K562 (cell line): Measurements from ENCODE around the gene GUCA1A.
A peak's percentile ranks its signal among the peaks of the same experiment; 100 is the strongest.

Experiments
- FOXA1 ChIP-seq: fragments of 450-650 bp; IDR thresholded peaks from 2 replicates; pipeline ENCODE4 v1.6.1; 2016; ENCODE audit warnings: mild to moderate bottlenecking, borderline replicate concordance
- FOXJ2 ChIP-seq: fragments of 200-800 bp; sonication (Bioruptor generic); IDR thresholded peaks from 2 replicates; pipeline ENCODE4 v1.6.1; 2016; ENCODE audit warnings: missing genetic modification characterization, missing compliant biosample characterization
- NCOA2 ChIP-seq, 2 experiments: fragments of 450-650 bp; IDR thresholded peaks; 2 replicates each; pipeline ENCODE4 v1.6.1; 2018; ENCODE audit warnings: mild to moderate bottlenecking in 2 of 2, moderate library complexity in 1 of 2; ENCODE audit not compliant: partially characterized antibody in 2 of 2
- NFIC ChIP-seq: fragments of 450-650 bp; IDR thresholded peaks from 2 replicates; pipeline ENCODE4 v1.6.1; 2017; ENCODE audit warnings: mild to moderate bottlenecking, inconsistent platforms
- SMC3 ChIP-seq: conservative IDR thresholded peaks from 2 replicates; pipeline ENCODE4 v1.6.1; 2011; ENCODE audit warnings: low read depth, low read length, improper control_type of control experiment; ENCODE audit not compliant: insufficient read depth
- TBP ChIP-seq: optimal IDR thresholded peaks from 2 replicates; pipeline ENCODE3; 2011; ENCODE audit warnings: low read depth, low read length, improper control_type of control experiment
- TGIF2 ChIP-seq: sonication (generic); formaldehyde crosslinking; IDR thresholded peaks from 2 replicates; pipeline ENCODE4 v1.8.1; 2022; ENCODE audit warnings: mild to moderate bottlenecking, missing genetic modification reagents, moderate library complexity
- YY1 ChIP-seq, 3 experiments: IDR thresholded peaks; 2 replicates each; pipeline ENCODE4 v1.6.1; 2011; ENCODE audit warnings: low read length in 2 of 3, mild to moderate bottlenecking in 2 of 3, moderate library complexity in 2 of 3, borderline replicate concordance in 1 of 3, control low read depth in 1 of 3, low read depth in 1 of 3; ENCODE audit not compliant: insufficient read depth in 3 of 3, insufficient replicate concordance in 2 of 3, control insufficient read depth in 1 of 3, insufficient read length in 1 of 3; ENCODE audit errors: extremely low read depth in 1 of 3
- ZNF354B ChIP-seq: fragments of 250-450 bp; sonication (Bioruptor Pico); IDR thresholded peaks from 2 replicates; pipeline ENCODE4 v1.4.0; 2020
- TF ChIP-seq, protein P1 (sequence below): sonication (generic); formaldehyde crosslinking; IDR thresholded peaks from 2 replicates; pipeline ENCODE4 v1.9.0; 2022; ENCODE audit warnings: mild to moderate bottlenecking, missing genetic modification reagents
- TF ChIP-seq, protein P2 (sequence below): sonication (generic); formaldehyde crosslinking; IDR thresholded peaks from 2 replicates; pipeline ENCODE4 v1.8.1; 2023; ENCODE audit warnings: mild to moderate bottlenecking, missing genetic modification reagents
- TF ChIP-seq, protein P3 (sequence below), 2 experiments: fragments of 450-650 bp; IDR thresholded peaks; 2 replicates each; pipeline ENCODE4 v1.6.1; 2016; ENCODE audit warnings: mild to moderate bottlenecking in 2 of 2, borderline replicate concordance in 1 of 2, low read depth in 1 of 2, moderate library complexity in 1 of 2
- TF ChIP-seq, protein P4 (sequence below): sonication (generic); formaldehyde crosslinking; IDR thresholded peaks from 2 replicates; pipeline ENCODE4 v1.5.0; 2020; ENCODE audit warnings: missing genetic modification reagents
- TF ChIP-seq, protein P5 (sequence below), 3 experiments: IDR thresholded peaks in 2 of 3; conservative IDR thresholded peaks in 1 of 3; 2 replicates each; pipeline ENCODE4 v1.5.1; 2011 to 2012; ENCODE audit warnings: low read length in 3 of 3, mild to moderate bottlenecking in 3 of 3, control low read depth in 2 of 3, improper control_type of control experiment in 1 of 3, inconsistent platforms in 1 of 3, low read depth in 1 of 3, mixed read lengths in 1 of 3, moderate library complexity in 1 of 3; ENCODE audit not compliant: insufficient read depth in 2 of 3

DNA sequence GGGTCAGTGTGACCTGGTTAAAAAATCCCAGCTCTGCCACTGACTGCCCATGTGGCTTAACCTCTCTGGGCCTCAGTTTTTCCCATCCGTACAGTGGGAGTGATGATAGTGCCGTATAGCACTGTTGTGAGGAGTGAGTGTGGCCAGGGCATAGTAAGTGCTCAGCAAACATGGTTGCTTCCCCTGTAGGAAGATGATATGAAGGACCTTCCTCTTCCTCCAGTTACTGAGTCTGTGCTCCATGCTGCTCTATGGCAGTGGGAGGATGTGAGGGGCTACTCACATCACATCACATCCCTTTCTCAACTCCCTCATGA is 43.8 kb upstream of the GUCA1A start:
- TF ChIP-seq TBP: no peak
- TF ChIP-seq NFIC: no peak
- no peak for TF ChIP-seq SMC3
- TF ChIP-seq, protein P1, sequence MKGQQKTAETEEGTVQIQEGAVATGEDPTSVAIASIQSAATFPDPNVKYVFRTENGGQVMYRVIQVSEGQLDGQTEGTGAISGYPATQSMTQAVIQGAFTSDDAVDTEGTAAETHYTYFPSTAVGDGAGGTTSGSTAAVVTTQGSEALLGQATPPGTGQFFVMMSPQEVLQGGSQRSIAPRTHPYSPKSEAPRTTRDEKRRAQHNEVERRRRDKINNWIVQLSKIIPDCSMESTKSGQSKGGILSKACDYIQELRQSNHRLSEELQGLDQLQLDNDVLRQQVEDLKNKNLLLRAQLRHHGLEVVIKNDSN: 0 out of 2 replicates have a peak, but pooled peaks have one; percentile 2
- TF ChIP-seq, protein P2, sequence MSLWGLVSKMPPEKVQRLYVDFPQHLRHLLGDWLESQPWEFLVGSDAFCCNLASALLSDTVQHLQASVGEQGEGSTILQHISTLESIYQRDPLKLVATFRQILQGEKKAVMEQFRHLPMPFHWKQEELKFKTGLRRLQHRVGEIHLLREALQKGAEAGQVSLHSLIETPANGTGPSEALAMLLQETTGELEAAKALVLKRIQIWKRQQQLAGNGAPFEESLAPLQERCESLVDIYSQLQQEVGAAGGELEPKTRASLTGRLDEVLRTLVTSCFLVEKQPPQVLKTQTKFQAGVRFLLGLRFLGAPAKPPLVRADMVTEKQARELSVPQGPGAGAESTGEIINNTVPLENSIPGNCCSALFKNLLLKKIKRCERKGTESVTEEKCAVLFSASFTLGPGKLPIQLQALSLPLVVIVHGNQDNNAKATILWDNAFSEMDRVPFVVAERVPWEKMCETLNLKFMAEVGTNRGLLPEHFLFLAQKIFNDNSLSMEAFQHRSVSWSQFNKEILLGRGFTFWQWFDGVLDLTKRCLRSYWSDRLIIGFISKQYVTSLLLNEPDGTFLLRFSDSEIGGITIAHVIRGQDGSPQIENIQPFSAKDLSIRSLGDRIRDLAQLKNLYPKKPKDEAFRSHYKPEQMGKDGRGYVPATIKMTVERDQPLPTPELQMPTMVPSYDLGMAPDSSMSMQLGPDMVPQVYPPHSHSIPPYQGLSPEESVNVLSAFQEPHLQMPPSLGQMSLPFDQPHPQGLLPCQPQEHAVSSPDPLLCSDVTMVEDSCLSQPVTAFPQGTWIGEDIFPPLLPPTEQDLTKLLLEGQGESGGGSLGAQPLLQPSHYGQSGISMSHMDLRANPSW (CRISPR knock-in tag): no peak
- TF ChIP-seq, protein P3, sequence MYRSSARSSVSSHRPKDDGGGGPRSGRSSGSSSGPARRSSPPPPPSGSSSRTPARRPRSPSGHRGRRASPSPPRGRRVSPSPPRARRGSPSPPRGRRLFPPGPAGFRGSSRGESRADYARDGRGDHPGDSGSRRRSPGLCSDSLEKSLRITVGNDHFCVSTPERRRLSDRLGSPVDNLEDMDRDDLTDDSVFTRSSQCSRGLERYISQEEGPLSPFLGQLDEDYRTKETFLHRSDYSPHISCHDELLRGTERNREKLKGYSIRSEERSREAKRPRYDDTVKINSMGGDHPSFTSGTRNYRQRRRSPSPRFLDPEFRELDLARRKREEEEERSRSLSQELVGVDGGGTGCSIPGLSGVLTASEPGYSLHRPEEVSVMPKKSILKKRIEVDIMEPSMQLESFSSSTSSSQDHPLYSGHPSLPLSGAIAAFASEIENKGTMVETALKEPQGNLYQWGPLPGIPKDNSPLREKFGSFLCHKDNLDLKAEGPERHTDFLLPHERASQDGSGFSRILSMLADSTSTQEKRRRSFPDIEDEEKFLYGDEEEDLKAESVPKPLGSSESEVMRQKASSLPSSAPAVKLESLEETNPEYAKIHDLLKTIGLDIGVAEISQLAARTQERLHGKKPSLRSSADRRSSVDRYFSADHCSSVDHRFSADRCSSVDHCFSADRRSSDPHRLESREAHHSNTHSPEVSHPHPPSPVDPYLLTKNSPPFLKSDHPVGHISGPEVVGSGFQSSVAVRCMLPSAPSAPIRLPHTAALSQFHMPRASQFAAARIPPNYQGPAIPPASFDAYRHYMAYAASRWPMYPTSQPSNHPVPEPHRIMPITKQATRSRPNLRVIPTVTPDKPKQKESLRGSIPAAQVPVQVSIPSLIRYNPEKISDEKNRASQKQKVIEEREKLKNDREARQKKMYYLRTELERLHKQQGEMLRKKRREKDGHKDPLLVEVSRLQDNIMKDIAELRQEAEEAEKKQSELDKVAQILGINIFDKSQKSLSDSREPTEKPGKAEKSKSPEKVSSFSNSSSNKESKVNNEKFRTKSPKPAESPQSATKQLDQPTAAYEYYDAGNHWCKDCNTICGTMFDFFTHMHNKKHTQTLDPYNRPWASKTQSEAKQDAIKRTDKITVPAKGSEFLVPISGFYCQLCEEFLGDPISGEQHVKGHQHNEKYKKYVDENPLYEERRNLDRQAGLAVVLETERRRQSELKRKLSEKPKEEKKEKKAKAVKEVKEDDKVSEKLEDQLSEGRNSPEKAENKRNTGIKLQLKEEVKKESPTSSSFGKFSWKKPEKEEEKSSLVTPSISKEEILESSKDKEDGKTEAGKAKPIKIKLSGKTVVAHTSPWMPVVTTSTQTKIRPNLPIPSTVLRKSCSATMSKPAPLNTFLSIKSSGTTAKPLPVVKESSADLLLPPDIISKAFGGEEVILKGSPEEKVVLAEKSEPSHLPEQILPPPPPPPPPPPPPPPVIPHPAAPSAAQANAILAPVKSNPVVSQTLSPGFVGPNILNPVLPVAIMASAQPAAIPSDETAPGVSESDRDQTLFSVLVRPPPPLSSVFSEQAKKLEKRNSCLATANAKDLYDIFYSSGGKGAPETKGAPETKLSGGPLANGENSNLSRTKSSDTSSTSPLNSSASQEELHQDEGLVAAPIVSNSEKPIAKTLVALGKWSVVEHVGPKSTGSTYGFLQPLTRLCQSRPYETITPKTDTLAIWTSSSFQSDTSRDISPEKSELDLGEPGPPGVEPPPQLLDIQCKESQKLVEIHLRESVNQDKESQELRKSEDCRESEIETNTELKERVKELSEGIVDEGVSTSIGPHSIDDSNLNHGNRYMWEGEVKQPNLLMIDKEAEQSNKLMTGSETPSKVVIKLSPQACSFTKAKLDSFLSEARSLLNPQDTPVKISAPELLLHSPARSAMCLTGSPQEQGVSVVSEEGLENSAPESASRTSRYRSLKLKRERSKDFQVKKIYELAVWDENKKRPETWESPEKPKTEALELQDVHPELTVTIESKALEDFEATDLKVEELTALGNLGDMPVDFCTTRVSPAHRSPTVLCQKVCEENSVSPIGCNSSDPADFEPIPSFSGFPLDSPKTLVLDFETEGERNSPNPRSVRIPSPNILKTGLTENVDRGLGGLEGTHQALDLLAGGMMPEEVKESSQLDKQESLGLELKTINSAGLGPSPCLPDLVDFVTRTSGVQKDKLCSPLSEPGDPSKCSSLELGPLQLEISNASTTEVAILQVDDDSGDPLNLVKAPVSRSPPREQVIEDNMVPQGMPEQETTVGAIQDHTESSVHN (IDR thresholded peaks at IDR 0.05; ENCODE audit: borderline replicate concordance in 1 of 2, low read depth in 1 of 2): no peak
- TF ChIP-seq ZNF354B (CRISPR knock-in tag): no peak
- no peak for TF ChIP-seq TGIF2 (CRISPR knock-in tag)
- TF ChIP-seq YY1 (IDR thresholded peaks at IDR 0.05; ENCODE audit: borderline replicate concordance in 1 of 3, control insufficient read depth in 1 of 3, extremely low read depth in 1 of 3, insufficient read depth in 3 of 3, insufficient read length in 1 of 3, insufficient replicate concordance in 2 of 3, low read depth in 1 of 3, low read length in 2 of 3): no peak
- no peak for TF ChIP-seq NCOA2 (IDR thresholded peaks at IDR 0.05; ENCODE audit: partially characterized antibody in 2 of 2)
- TF ChIP-seq, protein P4, sequence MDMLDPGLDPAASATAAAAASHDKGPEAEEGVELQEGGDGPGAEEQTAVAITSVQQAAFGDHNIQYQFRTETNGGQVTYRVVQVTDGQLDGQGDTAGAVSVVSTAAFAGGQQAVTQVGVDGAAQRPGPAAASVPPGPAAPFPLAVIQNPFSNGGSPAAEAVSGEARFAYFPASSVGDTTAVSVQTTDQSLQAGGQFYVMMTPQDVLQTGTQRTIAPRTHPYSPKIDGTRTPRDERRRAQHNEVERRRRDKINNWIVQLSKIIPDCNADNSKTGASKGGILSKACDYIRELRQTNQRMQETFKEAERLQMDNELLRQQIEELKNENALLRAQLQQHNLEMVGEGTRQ (CRISPR knock-in tag): no peak
- no peak for TF ChIP-seq FOXJ2 (tag)
- TF ChIP-seq, protein P5, sequence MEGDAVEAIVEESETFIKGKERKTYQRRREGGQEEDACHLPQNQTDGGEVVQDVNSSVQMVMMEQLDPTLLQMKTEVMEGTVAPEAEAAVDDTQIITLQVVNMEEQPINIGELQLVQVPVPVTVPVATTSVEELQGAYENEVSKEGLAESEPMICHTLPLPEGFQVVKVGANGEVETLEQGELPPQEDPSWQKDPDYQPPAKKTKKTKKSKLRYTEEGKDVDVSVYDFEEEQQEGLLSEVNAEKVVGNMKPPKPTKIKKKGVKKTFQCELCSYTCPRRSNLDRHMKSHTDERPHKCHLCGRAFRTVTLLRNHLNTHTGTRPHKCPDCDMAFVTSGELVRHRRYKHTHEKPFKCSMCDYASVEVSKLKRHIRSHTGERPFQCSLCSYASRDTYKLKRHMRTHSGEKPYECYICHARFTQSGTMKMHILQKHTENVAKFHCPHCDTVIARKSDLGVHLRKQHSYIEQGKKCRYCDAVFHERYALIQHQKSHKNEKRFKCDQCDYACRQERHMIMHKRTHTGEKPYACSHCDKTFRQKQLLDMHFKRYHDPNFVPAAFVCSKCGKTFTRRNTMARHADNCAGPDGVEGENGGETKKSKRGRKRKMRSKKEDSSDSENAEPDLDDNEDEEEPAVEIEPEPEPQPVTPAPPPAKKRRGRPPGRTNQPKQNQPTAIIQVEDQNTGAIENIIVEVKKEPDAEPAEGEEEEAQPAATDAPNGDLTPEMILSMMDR (IDR thresholded peaks at IDR 0.05 in 2 of 3, conservative IDR thresholded peaks at IDR 0.05 in 1 of 3; ENCODE audit: insufficient read depth in 2 of 3, low read depth in 1 of 3, low read length in 3 of 3): no peak
- TF ChIP-seq FOXA1: no peak
